ENCODE data around the gene MARCHF11. TPM values are rescaled to one million over a fixed set of nuclear protein-coding genes. Genes with fewer than 3 reads are reported as not detected.

Gene MARCHF11
- total RNA-seq, 1 experiment from 2014 or later: 0.37 TPM

GRCh38 chr5:16066810-16067209 lies 112.8 kb downstream of the MARCHF11 start:
- Histone ChIP-seq H3K27ac (ENCODE audit: insufficient read length, low read depth, low read length) (no peak overlapping the region), H2BK12ac (ENCODE audit: insufficient read length, low read depth, low read length) (no peak overlapping the region), H3K27me3 (ENCODE audit: insufficient read depth, low read length) (no peaks in the 10 kb centered on the region), H3K56ac (ENCODE audit: insufficient read length, low read depth, low read length) (no peak overlapping the region), H3K9me3 (ENCODE audit: control insufficient read depth, low read depth, low read length) (no peaks in the 10 kb centered on the region), H3K14ac (ENCODE audit: insufficient read depth, low read length) (no peak overlapping the region), H3K23ac (ENCODE audit: insufficient read length, low read depth, low read length) (no peak overlapping the region), H4K8ac (replicated peaks; ENCODE audit: insufficient read length, low read depth, low read length) (no peak overlapping the region), H2BK120ac (ENCODE audit: low read depth, low read length, poor library complexity, severe bottlenecking) (no peak overlapping the region), H4K20me1 (ENCODE audit: control insufficient read depth, insufficient read depth, insufficient read length) (no peaks in the 10 kb centered on the region), H3K4me1 (ENCODE audit: insufficient read depth, low read length) (no peaks in the 10 kb centered on the region), H3K9ac (ENCODE audit: extremely low read depth, insufficient read length, low read length) (no peak overlapping the region), H4K5ac (ENCODE audit: insufficient read length, low read depth, low read length) (no peak overlapping the region), H2AK5ac (ENCODE audit: insufficient read length, low read length) (no peak overlapping the region), H3K4ac (ENCODE audit: low read depth, low read length) (no peak overlapping the region), H3K79me1 (ENCODE audit: insufficient read depth, low read depth, low read length, poor library complexity, severe bottlenecking) (no peaks in the 10 kb centered on the region), H3K23me2 (ENCODE audit: insufficient read length, low read depth, low read length, poor library complexity, severe bottlenecking) (no peaks in the 10 kb centered on the region), H3K18ac (ENCODE audit: insufficient read length, low read depth, low read length) (no peak overlapping the region), H4K91ac (ENCODE audit: insufficient read length, low read depth, low read length) (no peak overlapping the region), H3T11ph (ENCODE audit: low read length) (no peak overlapping the region), H2BK20ac (ENCODE audit: low read depth, low read length, poor library complexity, severe bottlenecking) (no peak overlapping the region), H2AFZ (ENCODE audit: low read length) (no peak overlapping the region), H3K4me2 (ENCODE audit: insufficient read depth, insufficient read length, low read length) (no peak overlapping the region), H2BK15ac (ENCODE audit: low read depth, low read length) (no peak overlapping the region), H2BK5ac (ENCODE audit: insufficient read length, low read length) (no peak overlapping the region), H3K79me2 (ENCODE audit: insufficient read depth, low read length) (no peaks in the 10 kb centered on the region)
- Mint-ChIP-seq H3K9me3 (no peaks in the 10 kb centered on the region), H3K4me3 (no peak overlapping the region), H3K27ac (no peak overlapping the region), H3K27me3 (ENCODE audit: low read depth) (no peaks in the 10 kb centered on the region; the same call in 1 of the 2 replicates), H3K36me3 (ENCODE audit: insufficient read depth in 1 of 3, low read depth in 3 of 3) (no peaks in the 10 kb centered on the region), H3K4me1 (0 out of 4 replicates have a peak, but pooled peaks cover under 1% of the 10 kb centered on the region in 2 experiments)
- DNase-seq: no peak
- no CpG with 5 or more reads among the region's 2 CpGs for WGBS (ENCODE audit: extremely low coverage, insufficient read length, low lambda C conversion rate)
- TF ChIP-seq CTCF (conservative IDR thresholded peaks at IDR 0.05): no peak
